Glomerular visceral epithelial cell (primary cell): ENCODE results near the gene MLYCD.

Source experiments
- DNase-seq: peaks from one replicate; pipeline ENCODE4 v3.0.0-alpha.2; 2016; ENCODE audit errors: extremely low spot score

MLYCD gene

GRCh38 chr16:83956336-83957289, 57.7 kb downstream of the MLYCD start:
- peak; percentile 67 for DNase-seq

GRCh38 chr16:83957296-83957855, 58.5 kb downstream of the MLYCD start:
- DNase-seq = no peak

GRCh38 chr16:83958137-83958845, 59.4 kb downstream of the MLYCD start:
- DNase-seq = no peak

- DNase-seq = no peak
These were observed 60.1 kb downstream of the MLYCD start for GRCh38 chr16:83958846-83959565.

- no peak for DNase-seq
These were observed 60.9 kb downstream of the MLYCD start for GRCh38 chr16:83959656-83960434.

- DNase-seq = no peak
These were observed 61.8 kb downstream of the MLYCD start for GRCh38 chr16:83960521-83961249.

- no peak for DNase-seq
These were observed 62.7 kb downstream of the MLYCD start for GRCh38 chr16:83961591-83961990.

- DNase-seq = no peak
These were observed 64.6 kb downstream of the MLYCD start for GRCh38 chr16:83963277-83964119.

GRCh38 chr16:83964684-83965443, 65.9 kb downstream of the MLYCD start:
- no peak for DNase-seq

- no peak for DNase-seq
These were observed 66.7 kb downstream of the MLYCD start for GRCh38 chr16:83965444-83966152.

GRCh38 chr16:83966153-83966696, 67.3 kb downstream of the MLYCD start:
- no peak for DNase-seq

GRCh38 chr16:83967091-83967490, 68.2 kb downstream of the MLYCD start:
- DNase-seq = no peak

GRCh38 chr16:83967838-83968305, 69.0 kb downstream of the MLYCD start, which contains the start of gene NECAB2:
TSS of gene NECAB2 (plus strand) at chr16:83968244. CDS start at chr16:83968649, 405 bp downstream.
- DNase-seq = peak; percentile 33

GRCh38 chr16:83968306-83968851, 69.5 kb downstream of the MLYCD start:
- DNase-seq = no peak

- DNase-seq = no peak
These were observed 70.2 kb downstream of the MLYCD start for GRCh38 chr16:83968891-83969649.

GRCh38 chr16:83969771-83970429, 71.0 kb downstream of the MLYCD start:
- DNase-seq = no peak
